ENCODE data around the gene TBC1D14.

Gene TBC1D14

DNA sequence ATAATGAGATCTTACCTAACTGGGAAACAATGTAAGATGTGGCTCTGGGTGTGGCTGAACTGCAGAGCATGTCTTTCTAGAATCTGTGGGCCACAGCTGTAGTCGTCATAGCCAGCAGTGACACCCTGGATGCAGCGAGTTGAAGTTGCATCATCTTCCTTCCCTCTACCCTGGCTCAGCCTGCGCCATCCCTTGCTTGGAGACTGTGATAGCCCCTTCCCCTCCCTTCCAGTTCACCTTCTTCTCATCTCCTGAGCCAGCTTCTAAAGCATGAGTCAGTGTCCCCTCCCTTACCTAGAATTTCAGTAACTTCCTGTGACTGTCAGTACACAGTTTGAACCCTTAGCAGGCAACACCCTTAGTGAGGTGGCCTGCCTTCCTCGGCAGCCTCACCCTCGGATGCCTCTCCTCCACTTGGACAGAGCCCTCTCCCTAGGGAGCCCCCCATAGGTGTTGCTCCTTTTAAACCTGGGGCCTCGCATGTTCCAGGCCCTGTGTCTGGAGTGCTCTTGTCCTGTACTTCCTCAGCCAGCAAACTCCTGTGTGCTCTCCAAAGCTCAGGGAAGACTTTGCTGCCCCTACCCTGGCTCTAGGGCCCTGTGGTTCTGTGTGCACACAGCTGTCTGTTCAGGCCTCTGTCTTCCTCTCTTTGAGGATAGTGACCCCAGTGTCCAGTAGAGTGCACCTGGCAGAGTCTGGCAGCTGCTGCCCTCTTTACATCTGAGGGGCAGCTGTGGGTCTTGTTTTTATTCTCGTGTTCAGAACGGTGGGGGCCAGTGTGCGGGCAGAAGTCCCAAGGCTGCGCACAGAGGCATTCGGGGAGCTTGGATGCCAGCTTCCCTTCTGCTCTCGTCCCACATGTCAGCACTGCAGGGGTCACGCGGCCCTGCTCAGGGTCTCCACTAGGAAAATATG lies 89.8 kb downstream of the TBC1D14 start:
- TF ChIP-seq, protein P1, sequence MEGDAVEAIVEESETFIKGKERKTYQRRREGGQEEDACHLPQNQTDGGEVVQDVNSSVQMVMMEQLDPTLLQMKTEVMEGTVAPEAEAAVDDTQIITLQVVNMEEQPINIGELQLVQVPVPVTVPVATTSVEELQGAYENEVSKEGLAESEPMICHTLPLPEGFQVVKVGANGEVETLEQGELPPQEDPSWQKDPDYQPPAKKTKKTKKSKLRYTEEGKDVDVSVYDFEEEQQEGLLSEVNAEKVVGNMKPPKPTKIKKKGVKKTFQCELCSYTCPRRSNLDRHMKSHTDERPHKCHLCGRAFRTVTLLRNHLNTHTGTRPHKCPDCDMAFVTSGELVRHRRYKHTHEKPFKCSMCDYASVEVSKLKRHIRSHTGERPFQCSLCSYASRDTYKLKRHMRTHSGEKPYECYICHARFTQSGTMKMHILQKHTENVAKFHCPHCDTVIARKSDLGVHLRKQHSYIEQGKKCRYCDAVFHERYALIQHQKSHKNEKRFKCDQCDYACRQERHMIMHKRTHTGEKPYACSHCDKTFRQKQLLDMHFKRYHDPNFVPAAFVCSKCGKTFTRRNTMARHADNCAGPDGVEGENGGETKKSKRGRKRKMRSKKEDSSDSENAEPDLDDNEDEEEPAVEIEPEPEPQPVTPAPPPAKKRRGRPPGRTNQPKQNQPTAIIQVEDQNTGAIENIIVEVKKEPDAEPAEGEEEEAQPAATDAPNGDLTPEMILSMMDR (IDR thresholded peaks at IDR 0.05; ENCODE audit: borderline replicate concordance, control extremely low read depth, extremely low read depth, insufficient read depth, missing control alignments): no peak
- in situ Hi-C loops (cut with MboI; ENCODE audit: low sequenced_read_pairs, unreplicated experiment): no loop called here
- no peak for DNase-seq (ENCODE audit: low spot score)

DNA sequence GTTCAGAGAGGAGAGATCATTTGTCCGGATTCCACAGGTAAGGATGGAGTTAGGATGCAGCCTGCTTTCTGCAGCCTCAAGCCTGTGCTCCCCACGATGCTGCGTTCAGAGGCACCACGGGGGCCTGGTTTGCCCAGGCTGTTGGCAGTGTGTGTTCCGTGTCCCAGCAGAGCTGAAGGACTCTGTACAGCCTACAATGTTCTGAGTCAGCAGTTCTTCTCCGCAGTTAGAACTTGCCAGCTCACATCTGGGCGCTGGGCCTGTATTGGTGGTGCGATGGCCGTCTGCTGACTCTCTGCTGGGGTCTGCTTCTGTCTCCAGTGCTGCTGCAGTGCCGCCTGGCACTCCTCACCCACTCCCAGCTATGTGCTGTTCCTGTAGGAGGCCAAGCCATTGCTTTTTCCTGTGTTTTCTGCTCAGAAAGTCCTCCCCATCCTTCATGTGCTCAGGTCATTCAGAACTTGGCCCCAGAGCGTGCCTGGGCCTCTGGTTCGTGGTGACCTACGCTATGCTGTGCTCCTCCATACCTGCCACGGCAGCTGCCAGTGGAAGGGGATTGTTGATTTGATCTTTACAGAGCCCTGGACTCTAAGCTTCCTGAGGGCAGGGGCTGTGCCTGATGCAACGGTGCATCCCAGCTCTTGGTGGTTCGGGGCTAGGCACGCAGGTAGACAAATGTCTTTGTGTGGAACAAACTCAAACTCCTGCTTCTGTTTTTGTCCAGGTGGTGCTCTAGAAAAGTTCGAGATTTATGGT lies 91.0 kb downstream of the TBC1D14 start:
- no peak for DNase-seq (ENCODE audit: low spot score)
- TF ChIP-seq, protein P1 (IDR thresholded peaks at IDR 0.05; ENCODE audit: borderline replicate concordance, control extremely low read depth, extremely low read depth, insufficient read depth, missing control alignments): no peak
- in situ Hi-C loops (cut with MboI; ENCODE audit: low sequenced_read_pairs, unreplicated experiment): no loop called here

DNA sequence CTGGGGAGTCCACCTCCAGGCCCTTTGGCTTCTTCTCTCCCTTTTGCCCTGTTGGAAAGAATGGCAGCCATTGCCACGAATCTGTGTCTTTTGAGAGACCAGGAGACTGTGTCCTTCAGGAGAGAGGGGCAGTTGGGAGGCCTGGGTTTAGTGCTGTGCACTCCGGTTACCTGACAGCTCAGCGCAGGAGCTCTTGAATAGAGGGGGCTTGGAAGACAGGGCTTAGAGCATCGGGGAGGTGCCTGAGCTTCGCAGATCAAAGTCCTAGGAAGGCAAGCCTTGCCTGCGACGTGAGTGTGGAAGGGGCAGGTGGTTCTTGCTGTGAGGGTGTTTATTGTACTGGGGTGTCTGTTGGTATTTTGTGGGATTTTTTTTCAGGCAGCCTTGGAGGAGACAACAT lies 91.6 kb downstream of the TBC1D14 start:
- DNase-seq (ENCODE audit: low spot score): no peak
- TF ChIP-seq, protein P1 (IDR thresholded peaks at IDR 0.05; ENCODE audit: borderline replicate concordance, control extremely low read depth, extremely low read depth, insufficient read depth, missing control alignments): no peak
- in situ Hi-C loops (cut with MboI; ENCODE audit: low sequenced_read_pairs, unreplicated experiment): no loop called here

DNA sequence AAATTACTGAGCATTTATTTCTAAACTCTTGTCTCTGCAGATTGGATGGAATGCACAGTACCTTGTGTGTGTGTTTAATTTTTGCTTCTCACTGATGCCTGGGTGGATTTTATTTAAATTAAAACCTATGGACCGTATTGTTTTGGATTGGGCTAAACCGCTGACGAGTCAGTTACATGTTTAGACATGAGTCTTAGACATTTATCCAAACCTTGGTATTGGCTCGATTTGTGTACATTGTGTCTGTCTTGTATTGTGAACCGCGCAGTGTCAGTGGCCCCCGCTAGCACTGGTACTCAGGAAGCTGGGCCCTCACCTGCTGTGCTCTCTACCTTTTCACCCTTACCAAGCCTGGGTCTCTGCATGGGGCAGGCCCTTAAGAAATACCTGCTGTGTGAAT lies 92.7 kb downstream of the TBC1D14 start:
- in situ Hi-C loops (cut with MboI; ENCODE audit: low sequenced_read_pairs, unreplicated experiment): no loop called here
- DNase-seq (ENCODE audit: low spot score): no peak
- TF ChIP-seq, protein P1 (IDR thresholded peaks at IDR 0.05; ENCODE audit: borderline replicate concordance, control extremely low read depth, extremely low read depth, insufficient read depth, missing control alignments): no peak

DNA sequence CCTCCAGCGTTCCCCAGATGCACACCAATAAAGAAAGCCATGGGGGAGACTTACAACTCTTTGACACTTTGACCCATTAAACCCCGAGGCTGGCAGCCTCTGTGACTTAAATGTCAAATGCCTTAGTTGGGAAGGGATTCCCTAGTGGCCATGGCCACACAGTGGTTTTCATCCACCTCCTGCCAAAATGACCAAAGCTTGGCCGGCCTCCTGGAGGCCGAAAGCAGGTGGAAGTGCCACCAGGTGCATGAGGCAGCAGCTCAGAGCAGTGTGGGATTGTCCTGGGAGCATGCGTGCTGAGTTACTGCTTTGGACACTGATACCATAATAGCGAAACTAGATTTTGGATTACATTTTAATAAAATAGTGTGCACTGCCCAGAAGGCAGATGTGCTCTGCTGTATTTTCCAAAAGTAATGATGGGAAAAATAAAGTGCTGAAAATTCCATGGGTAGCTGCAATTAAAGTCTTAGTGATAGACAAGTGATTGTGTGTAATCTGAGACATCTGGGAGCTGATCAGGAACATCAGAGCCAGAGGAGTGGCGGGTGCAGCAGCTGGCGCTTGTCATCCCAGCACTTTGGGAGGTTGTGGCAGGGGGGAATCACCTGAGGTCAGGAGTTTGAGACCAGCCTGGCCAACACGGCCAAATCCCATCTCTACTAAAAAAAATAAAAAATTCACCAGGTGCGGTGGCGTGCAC lies 93.7 kb downstream of the TBC1D14 start:
- in situ Hi-C loops (cut with MboI; ENCODE audit: low sequenced_read_pairs, unreplicated experiment): no loop called here
- TF ChIP-seq, protein P1 (IDR thresholded peaks at IDR 0.05; ENCODE audit: borderline replicate concordance, control extremely low read depth, extremely low read depth, insufficient read depth, missing control alignments): no peak
- DNase-seq (ENCODE audit: low spot score): no peak

DNA sequence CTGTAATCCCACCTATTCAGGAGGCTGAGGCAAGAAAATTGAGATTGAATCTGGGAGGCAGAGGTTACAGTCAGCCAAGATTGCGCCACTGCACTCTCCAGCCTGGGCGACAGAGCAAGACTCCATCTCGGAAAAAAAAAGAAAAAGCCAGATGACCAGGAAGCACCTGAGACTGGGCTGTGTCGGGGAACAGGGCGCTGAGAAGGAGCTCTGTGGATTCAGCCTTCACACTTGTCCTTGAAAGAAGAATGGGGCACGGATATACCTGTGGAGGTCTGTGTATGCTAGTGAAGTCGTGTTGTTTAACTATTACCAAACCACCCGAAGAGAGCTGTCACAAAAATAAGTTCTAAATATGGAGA lies 94.2 kb downstream of the TBC1D14 start:
- DNase-seq (ENCODE audit: low spot score): no peak
- TF ChIP-seq, protein P1 (IDR thresholded peaks at IDR 0.05; ENCODE audit: borderline replicate concordance, control extremely low read depth, extremely low read depth, insufficient read depth, missing control alignments): no peak

More for the DNA sequence above, 94.2 kb downstream of the TBC1D14 start:
- in situ Hi-C loops (cut with MboI; ENCODE audit: low sequenced_read_pairs, unreplicated experiment): no loop called here
